Stomach (tissue), 9 donors: Measurements from ENCODE around the gene AMDHD2. TPM values are rescaled to one million over a fixed set of nuclear protein-coding genes. Genes with fewer than 3 reads are reported as not detected.

Experiments
- DNase-seq, 2 donors: peaks; one replicate each; pipeline versions ENCODE4 v3.0.0 to v3.0.0-alpha.2; 2013 to 2019
- H3K27ac ChIP-seq, 5 donors: fragments of 200-600 bp in 4 of 5; sonication (generic) in 4 of 5; one replicate each; pipeline ENCODE4 v1.5.1; 2013 to 2019; ENCODE audit warnings: mild to moderate bottlenecking in 1 of 5, moderate library complexity in 1 of 5
- H3K27me3 ChIP-seq, 3 donors: fragments of 200-600 bp; sonication (generic); one replicate each; pipeline ENCODE4 v1.5.1; 2017 to 2019; ENCODE audit warnings: mixed run types in 1 of 3
- H3K36me3 ChIP-seq, 4 donors: fragments of 200-600 bp; sonication (generic); 1 replicate in 3 of 4; 2 replicates in 1 of 4; pipeline ENCODE4 v1.5.1; 2016 to 2019
- H3K4me1 ChIP-seq, 4 donors: fragments of 200-600 bp; sonication (generic); one replicate each; pipeline ENCODE4 v1.5.1; 2016 to 2019
- H3K4me3 ChIP-seq, 4 donors: fragments of 200-600 bp; sonication (generic) in 3 of 4; one replicate each; pipeline ENCODE4 v1.5.1; 2016 to 2019; ENCODE audit warnings: mild to moderate bottlenecking in 1 of 4
- H3K9me3 ChIP-seq, 4 donors: fragments of 200-600 bp; sonication (generic); one replicate each; pipeline ENCODE4 v1.5.1; 2016 to 2019
- CTCF ChIP-seq, 7 experiments: fragments of 450-650 bp in 4 of 7; fragments of 200-600 bp in 3 of 7; sonication (generic) in 3 of 7; IDR thresholded peaks; one replicate each; pipeline ENCODE4 v1.5.1; 2016 to 2019; ENCODE audit warnings: antibody characterized with exemption in 7 of 7, control low read depth in 2 of 7, mild to moderate bottlenecking in 1 of 7
- EP300 ChIP-seq: sonication (generic); formaldehyde crosslinking; IDR thresholded peaks from one replicate; pipeline ENCODE4 v1.6.1; 2017; ENCODE audit warnings: antibody characterized with exemption
- POLR2A ChIP-seq, 4 donors: fragments of 450-650 bp; IDR thresholded peaks; one replicate each; pipeline ENCODE4 v1.6.1; 2016; ENCODE audit warnings: antibody characterized with exemption in 4 of 4, control low read depth in 2 of 4, mild to moderate bottlenecking in 1 of 4, moderate library complexity in 1 of 4
- POLR2AphosphoS5 ChIP-seq, 3 donors: sonication (generic); formaldehyde crosslinking; IDR thresholded peaks; one replicate each; pipeline ENCODE4 v1.6.1; 2016; ENCODE audit warnings: antibody characterized with exemption in 3 of 3
- WGBS, 5 donors: extraction: QIAGEN DNeasy Blood & Tissue Kit in 3 of 5; methylation state at CpG; one replicate each; pipeline versions ENCODE4 v1.1.5 to v1.1.7; 2013 to 2018; 5-methylcytosine and 5-hydroxymethylcytosine counted together
- intact Hi-C: fragments of 100-400 bp; cut with DNase I; formaldehyde crosslinking; loops from one replicate; pipeline ENCODE4 v1.15.1; 2023; ENCODE audit warnings: low total_unique reads
- polyA plus RNA-seq, 3 donors: library from polyadenylated mRNA; stranded (reverse); fragments of 200-250 nt; gene quantifications; one replicate each; pipeline ENCODE4 v1.2.3, GENCODE V29; 2013
- total RNA-seq, 5 donors: library from RNA; depleted of rRNA; stranded (reverse); fragments of >200 nt; gene quantifications; one replicate each; pipeline versions ENCODE4 v1.1.0 to v1.2.3, GENCODE V29; 2014 to 2016
- donor health status: healthy with polysubstance abuse.
- donor health status: Bipolar disorder and iron deficiency.
- donor health status: healthy.

The AMDHD2 gene
- total and polyA plus RNA-seq, 8 donors: 13.4 to 76.8 (median 22.9) TPM

DNA sequence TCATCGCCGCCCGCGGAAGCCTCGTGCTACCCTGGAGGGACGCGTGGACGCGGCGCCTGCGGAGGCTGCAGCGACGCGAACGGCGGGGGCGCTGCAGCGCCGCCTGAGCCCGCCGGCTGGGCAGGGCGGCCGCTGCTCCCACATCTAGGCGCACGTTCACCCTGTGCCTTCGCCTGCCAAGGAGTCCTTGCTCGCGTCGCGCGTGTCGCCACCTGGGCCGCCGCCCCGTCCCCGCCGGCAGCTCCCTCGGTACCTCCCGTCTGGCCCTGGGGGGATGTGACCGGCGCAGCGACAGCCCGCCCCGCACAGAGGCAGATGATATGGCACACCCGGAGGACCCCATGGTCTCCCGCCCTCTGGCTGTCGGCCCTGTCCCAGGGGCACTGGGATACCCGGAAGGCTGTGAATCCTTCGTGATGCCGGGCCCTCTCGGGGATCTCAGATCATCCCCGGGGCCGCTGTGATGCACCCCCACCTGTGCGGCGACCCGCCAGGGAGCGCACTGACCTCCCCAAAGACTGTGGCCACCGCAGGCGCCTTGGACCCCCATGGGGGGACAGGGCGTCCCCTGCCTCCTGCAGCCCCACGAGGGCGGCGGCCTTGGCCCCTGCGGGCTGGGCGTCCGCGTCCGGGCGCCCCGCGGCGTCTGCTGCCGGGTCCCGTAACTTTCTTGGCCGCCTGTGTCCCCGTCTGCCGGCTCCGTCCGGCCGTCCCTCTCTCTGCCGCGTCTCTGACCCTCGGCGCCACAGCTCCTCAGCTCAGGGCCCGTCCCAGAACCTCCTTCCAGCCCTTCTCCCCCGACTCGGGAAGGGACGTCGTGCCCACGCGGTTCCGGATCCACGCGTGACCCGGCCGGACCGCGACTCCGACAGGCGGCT lies 45.9 kb upstream of the AMDHD2 start:
- DNase-seq: peak; percentile 60 to 82
- Histone ChIP-seq H3K36me3 (peaks cover 0 to 2% (median 0%) of the 10 kb centered on the region in 4 donors), H3K4me3 (peak overlapping the region; percentile 60 to 90 (median 80)), H3K27me3 (peaks cover 19 to 46% (median 44%) of the 10 kb centered on the region in 3 donors), H3K4me1 (peaks cover 48 to 70% (median 64%) of the 10 kb centered on the region in 4 donors), H3K27ac (peak overlapping the region; percentile 85 to 93 (median 89)), H3K9me3 (no peaks in the 10 kb centered on the region)
- intact Hi-C loops: no loop called here
- WGBS, 5 donors: 0 to 1% (median 0%) methylated on average over 19 to 100 of the region's 100 CpGs
- TF ChIP-seq EP300 (no peak), CTCF (IDR thresholded peaks at IDR 0.05) (peak in 3 of 7 experiments; percentile 12 to 56 (median 25))

GRCh38 chr16:2474877-2475412 lies 45.2 kb upstream of the AMDHD2 start, which contains the start of gene TBC1D24:
Gene TBC1D24, plus strand, starts transcription at chr16:2475127. Its CDS starts 21,022 bp downstream, at chr16:2496149.
- Histone ChIP-seq H3K4me3 (peak within 1 kb of the TSS; percentile 60 to 90 (median 80)), H3K9me3 (no peaks in the 10 kb centered on the region), H3K36me3 (peaks cover 0 to 5% (median 2%) of the 10 kb centered on the region in 4 donors), H3K27me3 (peaks cover 19 to 39% (median 37%) of the 10 kb centered on the region in 3 donors), H3K4me1 (peaks cover 48 to 67% (median 61%) of the 10 kb centered on the region in 4 donors), H3K27ac (peak within 1 kb of the TSS; percentile 85 to 93 (median 89))
- 0 to 2% (median 0%) methylated on average over 1 to 76 of the region's 77 CpGs for WGBS, 5 donors
- intact Hi-C loops: no loop called here
- DNase-seq: peak; percentile 90 to 97
- TF ChIP-seq POLR2AphosphoS5 (IDR thresholded peaks at IDR 0.05) (peak; percentile 56 to 87 (median 72)), EP300 (no peak), POLR2A (IDR thresholded peaks at IDR 0.05) (no peak), CTCF (IDR thresholded peaks at IDR 0.05) (no peak)

GRCh38 chr16:2475413-2476344 lies 44.5 kb upstream of the AMDHD2 start:
- H3K27me3 ChIP-seq: peaks cover 19 to 31% (median 29%) of the 10 kb centered on the region in 3 donors
- intact Hi-C loops: no loop called here
- WGBS, 5 donors: 5 to 24% (median 10%) methylated on average over 19 to 55 of the region's 55 CpGs
- peaks cover 0 to 5% (median 2%) of the 10 kb centered on the region in 4 donors for H3K36me3 ChIP-seq
- H3K4me3 ChIP-seq: peak overlapping the region; percentile 60 to 90 (median 80)
- H3K4me1 ChIP-seq: peaks cover 49 to 67% (median 62%) of the 10 kb centered on the region in 4 donors
- TF ChIP-seq POLR2A (IDR thresholded peaks at IDR 0.05) (no peak), POLR2AphosphoS5 (IDR thresholded peaks at IDR 0.05) (no peak), CTCF (IDR thresholded peaks at IDR 0.05) (no peak), EP300 (no peak)
- peak overlapping the region; percentile 56 to 93 (median 70) for H3K27ac ChIP-seq
- peak; percentile 53 to 67 for DNase-seq
- no peaks in the 10 kb centered on the region for H3K9me3 ChIP-seq
